HAP-1 (cell line): Measurements from ENCODE around the gene S100A10.

Experiments used
- DNase-seq, 2 experiments: peaks; one replicate each; pipeline ENCODE4 v3.0.0-alpha.2; 2016 to 2020; ENCODE audit warnings: low spot score in 2 of 2
- H3K27me3 ChIP-seq: fragments of 250-450 bp; sonication (Bioruptor Pico); 2 replicates; pipeline ENCODE4 v1.5.1; 2020; ENCODE audit warnings: low read depth, mild to moderate bottlenecking, moderate library complexity
- H3K36me3 ChIP-seq: fragments of 250-450 bp; sonication (Bioruptor Pico); replicated peaks from 2 replicates; pipeline ENCODE4 v1.5.1; 2020; ENCODE audit warnings: mild to moderate bottlenecking
- H3K4me1 ChIP-seq: fragments of 250-450 bp; sonication (Bioruptor Pico); 2 replicates; pipeline ENCODE4 v1.5.1; 2020; ENCODE audit warnings: mild to moderate bottlenecking
- H3K4me3 ChIP-seq: fragments of 250-450 bp; sonication (Bioruptor Pico); 2 replicates; pipeline ENCODE4 v1.5.1; 2020; ENCODE audit warnings: mild to moderate bottlenecking, moderate library complexity
- H3K9me3 ChIP-seq: fragments of 250-450 bp; sonication (Bioruptor Pico); 2 replicates; pipeline ENCODE4 v1.5.1; 2020; ENCODE audit warnings: mild to moderate bottlenecking, moderate library complexity
- in situ Hi-C: fragments of 300-500 bp; cut with MboI; formaldehyde crosslinking; loops from 3 replicates; pipeline ENCODE4 v1.14.3; 2020; ENCODE audit warnings: low sequenced_read_pairs, inconsistent platforms, mixed read lengths

Gene S100A10

GRCh38 chr1:152024223-152024622 lies 30.6 kb upstream of the S100A10 start:
- Histone ChIP-seq H3K36me3 (no peaks in the 10 kb centered on the region), H3K27me3 (no peaks in the 10 kb centered on the region), H3K9me3 (no peaks in the 10 kb centered on the region), H3K4me3 (no peak overlapping the region), H3K4me1 (no peaks in the 10 kb centered on the region)
- in situ Hi-C loops = no loop called here
- no peak for DNase-seq

- no peaks in the 10 kb centered on the region for H3K27me3 ChIP-seq
- H3K4me3 ChIP-seq = no peak overlapping the region
- no peak for DNase-seq
- in situ Hi-C loops = no loop called here
- no peaks in the 10 kb centered on the region for H3K36me3 ChIP-seq
- H3K9me3 ChIP-seq = no peaks in the 10 kb centered on the region
- no peaks in the 10 kb centered on the region for H3K4me1 ChIP-seq
These were observed 29.6 kb upstream of the S100A10 start for GRCh38 chr1:152023221-152023620.

GRCh38 chr1:152022474-152022873 lies 28.8 kb upstream of the S100A10 start:
- H3K36me3 ChIP-seq = no peaks in the 10 kb centered on the region
- no peak overlapping the region for H3K4me3 ChIP-seq
- H3K4me1 ChIP-seq = no peaks in the 10 kb centered on the region
- H3K27me3 ChIP-seq = no peaks in the 10 kb centered on the region
- no peaks in the 10 kb centered on the region for H3K9me3 ChIP-seq
- in situ Hi-C loops = no loop called here
- no peak for DNase-seq

- in situ Hi-C loops = no loop called here
These were observed 27.9 kb upstream of the S100A10 start for GRCh38 chr1:152021569-152021968.

GRCh38 chr1:152020849-152021248 lies 27.2 kb upstream of the S100A10 start:
- no peaks in the 10 kb centered on the region for H3K27me3 ChIP-seq
- H3K4me3 ChIP-seq = no peak overlapping the region
- no peaks in the 10 kb centered on the region for H3K9me3 ChIP-seq
- no peaks in the 10 kb centered on the region for H3K4me1 ChIP-seq
- in situ Hi-C loops = no loop called here
- H3K36me3 ChIP-seq = no peaks in the 10 kb centered on the region
- no peak for DNase-seq

More at GRCh38 chr1:152021569-152021968, 27.9 kb upstream of the S100A10 start:
- DNase-seq = no peak
- no peak overlapping the region for H3K4me3 ChIP-seq
- no peaks in the 10 kb centered on the region for H3K9me3 ChIP-seq
- no peaks in the 10 kb centered on the region for H3K4me1 ChIP-seq
- no peaks in the 10 kb centered on the region for H3K27me3 ChIP-seq
- no peaks in the 10 kb centered on the region for H3K36me3 ChIP-seq

GRCh38 chr1:152018537-152018936 lies 24.9 kb upstream of the S100A10 start:
- peak in 1 of 2 experiments; percentile 66 for DNase-seq
- in situ Hi-C loops = no loop called here
- no peaks in the 10 kb centered on the region for H3K4me1 ChIP-seq
- no peaks in the 10 kb centered on the region; the same call in 1 of the 2 replicates for H3K27me3 ChIP-seq
- H3K9me3 ChIP-seq = no peaks in the 10 kb centered on the region
- H3K4me3 ChIP-seq = no peak overlapping the region
- H3K36me3 ChIP-seq = no peaks in the 10 kb centered on the region

GRCh38 chr1:152015766-152016165 lies 22.1 kb upstream of the S100A10 start:
- no peaks in the 10 kb centered on the region for H3K4me1 ChIP-seq
- no peaks in the 10 kb centered on the region for H3K36me3 ChIP-seq
- no peak for DNase-seq
- no peaks in the 10 kb centered on the region; the same call in 1 of the 2 replicates for H3K27me3 ChIP-seq
- in situ Hi-C loops = no loop called here
- no peaks in the 10 kb centered on the region for H3K9me3 ChIP-seq
- no peak overlapping the region for H3K4me3 ChIP-seq

- no peaks in the 10 kb centered on the region for H3K9me3 ChIP-seq
- no peak for DNase-seq
- H3K4me1 ChIP-seq = no peaks in the 10 kb centered on the region
- H3K27me3 ChIP-seq = no peaks in the 10 kb centered on the region; the same call in 1 of the 2 replicates
- in situ Hi-C loops = no loop called here
- H3K36me3 ChIP-seq = no peaks in the 10 kb centered on the region
- no peak overlapping the region for H3K4me3 ChIP-seq
These were observed 21.3 kb upstream of the S100A10 start for GRCh38 chr1:152014943-152015342.

GRCh38 chr1:152013664-152014237 lies 20.1 kb upstream of the S100A10 start:
- Histone ChIP-seq H3K4me3 (no peak overlapping the region), H3K27me3 (peaks cover 3% of the 10 kb centered on the region), H3K36me3 (no peaks in the 10 kb centered on the region), H3K9me3 (no peaks in the 10 kb centered on the region), H3K4me1 (no peaks in the 10 kb centered on the region)
- peak; percentile 51 to 68 for DNase-seq
- in situ Hi-C loops = no loop called here

GRCh38 chr1:152009691-152010090 lies 16.0 kb upstream of the S100A10 start:
- H3K4me3 ChIP-seq = no peak overlapping the region
- no peaks in the 10 kb centered on the region for H3K36me3 ChIP-seq
- H3K9me3 ChIP-seq = no peaks in the 10 kb centered on the region
- H3K27me3 ChIP-seq = peaks cover 37% of the 10 kb centered on the region
- no peak for DNase-seq
- no peaks in the 10 kb centered on the region for H3K4me1 ChIP-seq
- in situ Hi-C loops = no loop called here

GRCh38 chr1:152007047-152007446 lies 13.4 kb upstream of the S100A10 start:
- no peaks in the 10 kb centered on the region for H3K36me3 ChIP-seq
- in situ Hi-C loops = no loop called here
- peaks cover 60% of the 10 kb centered on the region for H3K27me3 ChIP-seq
- H3K4me1 ChIP-seq = no peaks in the 10 kb centered on the region
- DNase-seq = no peak
- H3K4me3 ChIP-seq = no peak overlapping the region
- no peaks in the 10 kb centered on the region for H3K9me3 ChIP-seq

- in situ Hi-C loops = no loop called here
- H3K36me3 ChIP-seq = no peaks in the 10 kb centered on the region
- peaks cover 60% of the 10 kb centered on the region for H3K27me3 ChIP-seq
- no peaks in the 10 kb centered on the region for H3K9me3 ChIP-seq
- H3K4me1 ChIP-seq = no peaks in the 10 kb centered on the region
- no peak for DNase-seq
- no peak overlapping the region for H3K4me3 ChIP-seq
These were observed 11.8 kb upstream of the S100A10 start for GRCh38 chr1:152005360-152005912.

- Histone ChIP-seq H3K4me3 (no peak overlapping the region), H3K36me3 (no peaks in the 10 kb centered on the region), H3K9me3 (no peaks in the 10 kb centered on the region), H3K27me3 (peaks cover 57% of the 10 kb centered on the region), H3K4me1 (no peaks in the 10 kb centered on the region)
- DNase-seq = no peak
- in situ Hi-C loops = no loop called here
These were observed 10.3 kb upstream of the S100A10 start for GRCh38 chr1:152003846-152004442.

- Histone ChIP-seq H3K27me3 (peaks cover 51% of the 10 kb centered on the region), H3K4me3 (no peak overlapping the region), H3K36me3 (no peaks in the 10 kb centered on the region), H3K9me3 (no peaks in the 10 kb centered on the region), H3K4me1 (no peaks in the 10 kb centered on the region)
- in situ Hi-C loops = no loop called here
- no peak for DNase-seq
These were observed 9.3 kb upstream of the S100A10 start for GRCh38 chr1:152002960-152003359.
